CD4-positive, alpha-beta T cell (primary cell): ENCODE results near the gene ANXA9. TPM values are rescaled to one million over a fixed set of nuclear protein-coding genes. Genes with fewer than 3 reads are reported as not detected.

Experiments
- ATAC-seq: fragments of 200-7000 bp; cut with Tn5 transposase; one replicate; pipeline ENCODE4 v1.10.0; 2022; ENCODE audit warnings: mild to moderate bottlenecking; ENCODE audit not compliant: poor library complexity
- CTCF ChIA-PET: fragments of 350-600 bp; sonication (Branson Sonifier 250); formaldehyde crosslinking; loops from one replicate; lab custom pipeline; 2021; ENCODE audit warnings: antibody characterized with exemption, inconsistent platforms; lab: Charles Lee
- POLR2A ChIA-PET: fragments of 350-600 bp; sonication (Branson Sonifier 250); formaldehyde crosslinking; loops from one replicate; lab custom pipeline; 2021; ENCODE audit warnings: antibody characterized with exemption, inconsistent platforms; lab: Charles Lee
- DNase-seq, 14 experiments: peaks; one replicate each; pipeline ENCODE4 v3.0.0-alpha.2; 2013 to 2020; ENCODE audit warnings: mixed read lengths in 2 of 14
- H3K27ac ChIP-seq, 2 donors: one replicate each; pipeline versions ENCODE4 v1.5.1 to v1.7.0; 2013; ENCODE audit warnings: low read length in 2 of 2, low read depth in 1 of 2, mild to moderate bottlenecking in 1 of 2
- H3K27me3 ChIP-seq, 2 experiments: 1 replicate in 1 of 2; 2 replicates in 1 of 2; pipeline versions ENCODE4 v1.6.1 to v1.7.0; 2013; ENCODE audit warnings: low read length in 2 of 2, control low read depth in 1 of 2, mild to moderate bottlenecking in 1 of 2, moderate library complexity in 1 of 2; ENCODE audit not compliant: insufficient read depth in 2 of 2, control insufficient read depth in 1 of 2
- H3K36me3 ChIP-seq: one replicate; pipeline ENCODE4 v1.6.1; 2013; ENCODE audit warnings: low read length, control low read depth; ENCODE audit not compliant: insufficient read depth
- H3K4me1 ChIP-seq: one replicate; pipeline ENCODE4 v1.6.1; 2013; ENCODE audit warnings: low read length, control low read depth; ENCODE audit not compliant: insufficient read depth
- H3K4me3 ChIP-seq: one replicate; pipeline ENCODE4 v1.5.1; 2013; ENCODE audit warnings: mild to moderate bottlenecking, low read length, moderate library complexity
- H3K9me3 ChIP-seq, 2 experiments: 1 replicate in 1 of 2; 2 replicates in 1 of 2; pipeline versions ENCODE4 v1.6.1 to v1.7.0; 2013; ENCODE audit warnings: low read length in 2 of 2, mild to moderate bottlenecking in 2 of 2, control low read depth in 1 of 2, moderate library complexity in 1 of 2; ENCODE audit not compliant: control insufficient read depth in 1 of 2, insufficient read depth in 1 of 2
- H3K27ac Mint-ChIP-seq: one replicate; pipeline ENCODE4 v1.8.0; 2020; ENCODE audit warnings: mixed read lengths
- H3K27me3 Mint-ChIP-seq: one replicate; pipeline ENCODE4 v1.8.0; 2021; ENCODE audit warnings: mixed read lengths
- H3K36me3 Mint-ChIP-seq: one replicate; pipeline ENCODE4 v1.8.0; 2021; ENCODE audit warnings: low read depth, mixed read lengths
- H3K4me1 Mint-ChIP-seq: one replicate; pipeline ENCODE4 v1.8.0; 2021; ENCODE audit warnings: low read depth, mixed read lengths
- H3K4me3 Mint-ChIP-seq: one replicate; pipeline ENCODE4 v1.8.0; 2020; ENCODE audit warnings: mild to moderate bottlenecking, mixed read lengths
- H3K9me3 Mint-ChIP-seq: one replicate; pipeline ENCODE4 v1.8.0; 2020; ENCODE audit warnings: mixed read lengths
- intact Hi-C, 2 experiments: fragments of 100-400 bp; cut with DNase I in 1 of 2; cut with micrococcal nuclease in 1 of 2; formaldehyde crosslinking; loops; one replicate each; pipeline versions ENCODE4 v1.15.1 to v1.9.0; 2023 to 2025; cut with DNase I, micrococcal nuclease
- total RNA-seq, 174 experiments: library from RNA in 2 of 174; stranded (reverse) in 2 of 174; gene quantifications; one replicate each; pipeline ENCODE4 v1.2.3 and lab custom pipeline; 2021 to 2026
- TF ChIP-seq, protein P1 (sequence below): fragments of 200-600 bp; IDR thresholded peaks from one replicate; pipeline ENCODE4 v1.8.0; 2022; ENCODE audit warnings: antibody characterized with exemption, mild to moderate bottlenecking

Gene ANXA9
- total RNA-seq, 2 experiments from 2014 or later = not detected

- peak in 1 of 14 experiments; percentile 22 for DNase-seq
- peaks cover 58% of the 10 kb centered on the region for H3K4me1 ChIP-seq
- Mint-ChIP-seq H3K27me3 (no peaks in the 10 kb centered on the region), H3K4me1 (peaks cover 47% of the 10 kb centered on the region), H3K27ac (peak overlapping the region; percentile 47), H3K9me3 (no peaks in the 10 kb centered on the region), H3K36me3 (peaks cover 74% of the 10 kb centered on the region), H3K4me3 (no peak overlapping the region)
- TF ChIP-seq, protein P1, sequence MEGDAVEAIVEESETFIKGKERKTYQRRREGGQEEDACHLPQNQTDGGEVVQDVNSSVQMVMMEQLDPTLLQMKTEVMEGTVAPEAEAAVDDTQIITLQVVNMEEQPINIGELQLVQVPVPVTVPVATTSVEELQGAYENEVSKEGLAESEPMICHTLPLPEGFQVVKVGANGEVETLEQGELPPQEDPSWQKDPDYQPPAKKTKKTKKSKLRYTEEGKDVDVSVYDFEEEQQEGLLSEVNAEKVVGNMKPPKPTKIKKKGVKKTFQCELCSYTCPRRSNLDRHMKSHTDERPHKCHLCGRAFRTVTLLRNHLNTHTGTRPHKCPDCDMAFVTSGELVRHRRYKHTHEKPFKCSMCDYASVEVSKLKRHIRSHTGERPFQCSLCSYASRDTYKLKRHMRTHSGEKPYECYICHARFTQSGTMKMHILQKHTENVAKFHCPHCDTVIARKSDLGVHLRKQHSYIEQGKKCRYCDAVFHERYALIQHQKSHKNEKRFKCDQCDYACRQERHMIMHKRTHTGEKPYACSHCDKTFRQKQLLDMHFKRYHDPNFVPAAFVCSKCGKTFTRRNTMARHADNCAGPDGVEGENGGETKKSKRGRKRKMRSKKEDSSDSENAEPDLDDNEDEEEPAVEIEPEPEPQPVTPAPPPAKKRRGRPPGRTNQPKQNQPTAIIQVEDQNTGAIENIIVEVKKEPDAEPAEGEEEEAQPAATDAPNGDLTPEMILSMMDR = no peak
- H3K9me3 ChIP-seq = no peaks in the 10 kb centered on the region
- no peaks in the 10 kb centered on the region for H3K27me3 ChIP-seq
- ChIA-PET POLR2A (interaction anchor here (1.2 to 1.7 kb wide), 2 partner anchors 17 to 24 kb away, joined by 3 read pairs; partner anchors contain the start of genes ANXA9 and CERS2), CTCF (interaction anchor here (0.6 to 1.5 kb wide), 2 partner anchors 42 to 404 kb away, joined by 3 read pairs; no protein-coding TSS in a partner anchor)
- H3K36me3 ChIP-seq = peaks cover 60% of the 10 kb centered on the region
- no peak for ATAC-seq
- peak overlapping the region in 1 of 2 donors; percentile 19 for H3K27ac ChIP-seq
- H3K4me3 ChIP-seq = no peak overlapping the region
- intact Hi-C loops = loop anchor here in 1 of 2 experiments (5.0 kb wide), 2 partner anchors 437 to 537 kb away; no protein-coding TSS in a partner anchor
These were observed 17.1 kb downstream of the ANXA9 start for GRCh38 chr1:150999051-150999674.

DNA sequence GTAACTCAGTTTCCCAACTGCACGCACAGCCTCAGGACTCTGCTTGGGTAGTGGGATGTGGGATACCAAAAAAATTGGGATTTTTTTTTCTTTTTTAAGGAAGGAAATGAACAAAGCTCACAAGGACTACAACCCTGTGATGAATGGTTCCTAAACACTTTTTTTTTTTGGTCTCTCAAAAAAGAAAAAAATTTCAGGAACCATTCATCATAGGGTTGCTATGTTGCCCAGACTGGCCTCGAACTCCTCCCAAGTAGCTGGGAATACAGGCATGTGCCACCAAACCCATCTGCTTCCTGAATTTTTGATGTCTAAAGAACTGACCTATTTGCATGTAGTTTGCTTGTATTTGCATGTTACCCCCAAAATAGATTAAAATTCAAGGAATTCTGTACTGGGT lies 17.8 kb downstream of the ANXA9 start:
- no peak overlapping the region for H3K27ac ChIP-seq
- no peaks in the 10 kb centered on the region for H3K9me3 ChIP-seq
- no peak for DNase-seq
- peaks cover 66% of the 10 kb centered on the region for H3K4me1 ChIP-seq
- H3K27ac Mint-ChIP-seq = peak overlapping the region; percentile 98
- H3K27me3 Mint-ChIP-seq = no peaks in the 10 kb centered on the region
- H3K4me3 ChIP-seq = no peak overlapping the region
- intact Hi-C loops = loop anchor here in 1 of 2 experiments (2.0 to 5.0 kb wide), 3 partner anchors 21 to 538 kb away; no protein-coding TSS in a partner anchor
- peaks cover 50% of the 10 kb centered on the region for H3K4me1 Mint-ChIP-seq
- H3K36me3 ChIP-seq = peaks cover 60% of the 10 kb centered on the region
- H3K4me3 Mint-ChIP-seq = no peak overlapping the region
- ATAC-seq = no peak
- ChIA-PET CTCF (interaction anchor here (0.8 kb wide), 1 partner anchor 25 kb away, joined by 3 read pairs; no protein-coding TSS in a partner anchor), POLR2A (interaction anchor here (1.2 to 1.7 kb wide), 2 partner anchors 17 to 25 kb away, joined by 3 read pairs; partner anchors contain the start of genes ANXA9 and CERS2)
- peaks cover 74% of the 10 kb centered on the region for H3K36me3 Mint-ChIP-seq
- H3K27me3 ChIP-seq = no peaks in the 10 kb centered on the region
- H3K9me3 Mint-ChIP-seq = no peaks in the 10 kb centered on the region
- TF ChIP-seq, protein P1 = no peak

GRCh38 chr1:151000408-151000807 lies 18.3 kb downstream of the ANXA9 start:
- CTCF ChIA-PET = interaction anchor here (0.8 kb wide), 1 partner anchor 24 kb away, joined by 3 read pairs; no protein-coding TSS in a partner anchor
- no peak overlapping the region for H3K4me3 Mint-ChIP-seq
- DNase-seq (no peak), ATAC-seq (no peak)
- POLR2A ChIA-PET = interaction anchor here (1.0 to 1.7 kb wide), 2 partner anchors 25 to 436 kb away, joined by 3 read pairs; partner anchors contain the start of gene CERS2
- no peaks in the 10 kb centered on the region for H3K27me3 Mint-ChIP-seq
- Histone ChIP-seq H3K9me3 (no peaks in the 10 kb centered on the region), H3K36me3 (peaks cover 60% of the 10 kb centered on the region), H3K27ac (no peak overlapping the region), H3K4me1 (peaks cover 71% of the 10 kb centered on the region), H3K27me3 (no peaks in the 10 kb centered on the region), H3K4me3 (no peak overlapping the region)
- H3K4me1 Mint-ChIP-seq = peaks cover 52% of the 10 kb centered on the region
- intact Hi-C loops = loop anchor here in 1 of 2 experiments (2.0 kb wide), 1 partner anchor 22 kb away; no protein-coding TSS in a partner anchor
- TF ChIP-seq, protein P1 = no peak
- no peaks in the 10 kb centered on the region for H3K9me3 Mint-ChIP-seq
- H3K27ac Mint-ChIP-seq = peak overlapping the region; percentile 98
- peaks cover 75% of the 10 kb centered on the region for H3K36me3 Mint-ChIP-seq
